Midbrain (tissue), 1 donor: ENCODE measurements around the gene RAMACL.

Experiments
- DNase-seq: peaks from one replicate; lab custom pipeline; 2025; lab: John Stamatoyannopoulos, UW

RAMACL gene

GRCh38 chr6:166533205-166533824 lies 53.2 kb downstream of the RAMACL start:
- DNase-seq: no peak
